ENCODE measurements around the gene PDE7B. TPM values are rescaled to one million over a fixed set of nuclear protein-coding genes. Genes with fewer than 3 reads are reported as not detected.

Gene PDE7B
- total and polyA plus RNA-seq, 2 donors from 2014 or later, result 4.6 to 15.4 TPM

GRCh38 chr6:136012943-136013342 is 161.4 kb downstream of the PDE7B start:
- Histone ChIP-seq H3K9ac (ENCODE audit: low read length in 3 of 3) (no peak overlapping the region), H3K4me3 (ENCODE audit: low read length in 3 of 3) (no peak overlapping the region), H3K36me3 (ENCODE audit: control insufficient read depth in 2 of 3, insufficient read depth in 3 of 3, low read length in 3 of 3) (no peaks in the 10 kb centered on the region), H3K27me3 (ENCODE audit: control insufficient read depth, insufficient read depth, low read length) (no peaks in the 10 kb centered on the region), H3K9me3 (ENCODE audit: control insufficient read depth in 2 of 3, insufficient read depth in 1 of 3, low read length in 3 of 3) (no peaks in the 10 kb centered on the region), H3K27ac (ENCODE audit: low read depth in 2 of 2, low read length in 2 of 2) (no peak overlapping the region), H3K4me1 (ENCODE audit: control insufficient read depth in 2 of 3, insufficient read depth in 2 of 3, low read depth in 1 of 3, low read length in 3 of 3) (no peaks in the 10 kb centered on the region)
- intact Hi-C loops (cut with DNase I), result no loop called here
- DNase-seq (no peak), FAIRE-seq (no peak)
- TF ChIP-seq, protein P1, sequence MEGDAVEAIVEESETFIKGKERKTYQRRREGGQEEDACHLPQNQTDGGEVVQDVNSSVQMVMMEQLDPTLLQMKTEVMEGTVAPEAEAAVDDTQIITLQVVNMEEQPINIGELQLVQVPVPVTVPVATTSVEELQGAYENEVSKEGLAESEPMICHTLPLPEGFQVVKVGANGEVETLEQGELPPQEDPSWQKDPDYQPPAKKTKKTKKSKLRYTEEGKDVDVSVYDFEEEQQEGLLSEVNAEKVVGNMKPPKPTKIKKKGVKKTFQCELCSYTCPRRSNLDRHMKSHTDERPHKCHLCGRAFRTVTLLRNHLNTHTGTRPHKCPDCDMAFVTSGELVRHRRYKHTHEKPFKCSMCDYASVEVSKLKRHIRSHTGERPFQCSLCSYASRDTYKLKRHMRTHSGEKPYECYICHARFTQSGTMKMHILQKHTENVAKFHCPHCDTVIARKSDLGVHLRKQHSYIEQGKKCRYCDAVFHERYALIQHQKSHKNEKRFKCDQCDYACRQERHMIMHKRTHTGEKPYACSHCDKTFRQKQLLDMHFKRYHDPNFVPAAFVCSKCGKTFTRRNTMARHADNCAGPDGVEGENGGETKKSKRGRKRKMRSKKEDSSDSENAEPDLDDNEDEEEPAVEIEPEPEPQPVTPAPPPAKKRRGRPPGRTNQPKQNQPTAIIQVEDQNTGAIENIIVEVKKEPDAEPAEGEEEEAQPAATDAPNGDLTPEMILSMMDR (IDR thresholded peaks at IDR 0.05; ENCODE audit: borderline replicate concordance, extremely low read depth, insufficient read depth), result no peak

DNA sequence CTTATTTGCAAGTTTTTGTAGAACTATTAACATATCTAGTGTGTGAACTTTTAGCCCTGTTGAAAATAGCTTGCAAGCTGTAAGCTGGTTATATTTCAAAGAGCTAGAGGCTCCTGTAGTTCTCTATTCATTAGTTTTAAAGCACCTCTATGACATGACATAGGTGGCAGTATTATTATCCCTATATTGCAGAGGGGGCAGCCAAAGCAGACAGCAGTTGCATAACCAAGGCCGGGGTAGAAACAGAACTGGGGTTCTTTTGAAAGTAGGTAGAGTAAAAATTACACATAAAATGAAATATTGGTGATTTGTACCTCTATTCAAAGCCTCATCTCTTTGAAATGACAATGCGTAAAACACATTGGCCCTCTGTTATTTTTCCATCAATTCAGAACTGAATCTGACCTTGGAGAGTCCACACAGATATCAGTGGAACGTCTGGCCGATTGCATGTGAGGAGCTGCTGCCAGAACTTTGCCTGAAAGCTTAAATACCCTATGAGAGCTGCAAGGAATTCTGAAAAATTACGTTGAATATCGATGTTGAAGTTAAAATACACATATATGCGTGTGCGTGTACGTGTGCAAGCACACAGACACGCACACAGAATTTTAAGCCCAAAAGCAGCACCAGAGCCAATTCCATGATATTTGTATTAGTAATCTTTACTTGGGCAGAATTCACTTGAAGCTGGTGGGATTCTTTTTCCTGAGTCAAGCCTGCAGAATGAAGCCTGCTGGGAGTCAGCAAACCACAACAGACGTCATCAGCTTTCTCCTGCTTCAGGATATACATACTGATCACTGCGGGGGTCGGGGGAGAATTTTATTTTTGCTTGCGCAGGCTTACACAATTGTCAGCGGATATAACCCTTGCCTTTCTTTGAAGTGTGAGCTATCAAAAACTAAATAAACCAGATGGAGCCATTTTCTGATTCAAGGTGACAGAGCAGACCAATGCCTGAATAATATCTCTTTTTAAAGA is 163.2 kb downstream of the PDE7B start:
- FAIRE-seq (no peak), DNase-seq (no peak)
- TF ChIP-seq, protein P1 (IDR thresholded peaks at IDR 0.05; ENCODE audit: borderline replicate concordance, extremely low read depth, insufficient read depth), result no peak
- Histone ChIP-seq H3K4me1 (ENCODE audit: control insufficient read depth in 2 of 3, insufficient read depth in 2 of 3, low read depth in 1 of 3, low read length in 3 of 3) (no peaks in the 10 kb centered on the region), H3K9ac (ENCODE audit: low read length in 3 of 3) (no peak overlapping the region), H3K27ac (ENCODE audit: low read depth in 2 of 2, low read length in 2 of 2) (no peak overlapping the region), H3K9me3 (ENCODE audit: control insufficient read depth in 2 of 3, insufficient read depth in 1 of 3, low read length in 3 of 3) (no peaks in the 10 kb centered on the region), H3K4me3 (ENCODE audit: low read length in 3 of 3) (no peak overlapping the region), H3K36me3 (ENCODE audit: control insufficient read depth in 2 of 3, insufficient read depth in 3 of 3, low read length in 3 of 3) (no peaks in the 10 kb centered on the region), H3K27me3 (ENCODE audit: control insufficient read depth, insufficient read depth, low read length) (no peaks in the 10 kb centered on the region)
- intact Hi-C loops (cut with DNase I), result no loop called here

DNA sequence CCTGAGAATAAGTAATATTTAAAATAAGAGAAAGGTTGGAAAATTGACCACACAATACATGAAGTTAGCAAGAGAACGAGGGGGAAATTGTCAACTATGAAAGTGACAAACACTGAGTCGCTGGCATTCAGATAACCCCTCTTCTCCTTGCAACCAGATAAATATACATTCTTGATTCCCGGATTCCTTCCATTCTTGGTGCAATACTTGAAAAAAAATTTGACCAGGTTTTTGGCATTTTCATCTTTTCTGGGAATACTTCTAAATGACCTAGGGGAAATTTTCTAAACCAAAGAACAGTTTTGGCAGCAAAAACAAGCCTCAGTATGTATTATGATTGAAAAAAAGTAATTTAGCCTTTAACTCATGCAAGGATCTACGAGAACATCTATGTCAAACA is 164.0 kb downstream of the PDE7B start:
- no peaks in the 10 kb centered on the region for H3K4me1 ChIP-seq (ENCODE audit: control insufficient read depth in 2 of 3, insufficient read depth in 2 of 3, low read depth in 1 of 3, low read length in 3 of 3)
- intact Hi-C loops (cut with DNase I), result no loop called here
- H3K27me3 ChIP-seq (ENCODE audit: control insufficient read depth, insufficient read depth, low read length), result no peaks in the 10 kb centered on the region
- DNase-seq (no peak), FAIRE-seq (no peak)
- no peaks in the 10 kb centered on the region for H3K36me3 ChIP-seq (ENCODE audit: control insufficient read depth in 2 of 3, insufficient read depth in 3 of 3, low read length in 3 of 3)
- no peak overlapping the region for H3K27ac ChIP-seq (ENCODE audit: low read depth in 2 of 2, low read length in 2 of 2)
- H3K4me3 ChIP-seq (ENCODE audit: low read length in 3 of 3), result no peak overlapping the region
- no peak overlapping the region for H3K9ac ChIP-seq (ENCODE audit: low read length in 3 of 3)
- TF ChIP-seq, protein P1 (IDR thresholded peaks at IDR 0.05; ENCODE audit: borderline replicate concordance, extremely low read depth, insufficient read depth), result no peak
- H3K9me3 ChIP-seq (ENCODE audit: control insufficient read depth in 2 of 3, insufficient read depth in 1 of 3, low read length in 3 of 3), result no peaks in the 10 kb centered on the region

All from kidney (tissue), 14 donors.